HCT116 (cell line): Measurements from ENCODE around the gene SP100. TPM values are rescaled to one million over a fixed set of nuclear protein-coding genes. Genes with fewer than 3 reads are reported as not detected.

Source experiments
- ATAC-seq: fragments of 200-7000 bp; cut with Tn5 transposase; 2 replicates; pipeline ENCODE4 v1.9.1; 2020; ENCODE audit warnings: mild to moderate bottlenecking, moderate library complexity
- BruUV-seq: library from RNA; stranded (reverse); fragments of 400-500 nt; replicated peaks from 2 replicates; lab custom pipeline; 2021; lab: Mats Ljungman, UMichigan
- CTCF ChIA-PET: fragments of 300-600 bp; sonication (Branson Sonifier 250); formaldehyde crosslinking; loops from one replicate; lab custom pipeline; 2021; ENCODE audit warnings: antibody characterized with exemption; lab: Charles Lee
- POLR2A ChIA-PET: fragments of 300-600, 350-600 bp; sonication (Branson Sonifier 250); formaldehyde crosslinking; loops from one replicate; lab custom pipeline; 2021; ENCODE audit warnings: antibody characterized with exemption; lab: Charles Lee
- RAD21 ChIA-PET, 2 experiments: fragments of 300-600 bp; sonication (Branson Sonifier 250); formaldehyde crosslinking; loops; one replicate each; lab custom pipeline; 2023; ENCODE audit warnings: low total read pairs in 2 of 2; ENCODE audit not compliant: uncharacterized antibody in 2 of 2, unreplicated experiment in 2 of 2, low non-redundant PET in 1 of 2; lab: Charles Lee
- DNase-seq: peaks from one replicate; pipeline ENCODE4 v3.0.0-alpha.2; 2010; ENCODE audit warnings: low read depth, low spot score
- H2AFZ ChIP-seq: fragments of 200-600 bp; shearing (Covaris generic), sonication (generic); 2 replicates; pipeline ENCODE4 v1.6.1; 2017; ENCODE audit warnings: low read depth, mixed run types, mixed read lengths, antibody characterized with exemption, low read length; ENCODE audit not compliant: poor library complexity, severe bottlenecking
- H3K27ac ChIP-seq: 2 replicates; pipeline ENCODE4 v1.5.1; 2012; ENCODE audit warnings: low read depth, low read length
- H3K27me3 ChIP-seq: fragments of 200-600 bp; sonication (generic); 2 replicates; pipeline ENCODE4 v1.6.1; 2016; ENCODE audit warnings: mixed run types, low read length, mixed read lengths; ENCODE audit not compliant: insufficient read depth
- H3K36me3 ChIP-seq, 2 experiments: fragments of 200-500 bp in 1 of 2; fragments of 200-600 bp in 1 of 2; sonication (Bioruptor generic) in 1 of 2; sonication (generic) in 1 of 2; 2 replicates each; pipeline versions ENCODE4 v1.5.1 to v1.6.1; 2014 to 2016; ENCODE audit warnings: low read length in 2 of 2, inconsistent platforms in 1 of 2, mixed read lengths in 1 of 2, mixed run types in 1 of 2; ENCODE audit not compliant: insufficient read depth in 2 of 2, control insufficient read depth in 1 of 2
- H3K4me1 ChIP-seq, 2 experiments: fragments of 200-600 bp in 1 of 2; sonication (generic) in 1 of 2; 2 replicates each; pipeline versions ENCODE4 v1.5.1 to v1.6.1; 2012 to 2017; ENCODE audit warnings: low read length in 2 of 2, inconsistent platforms in 1 of 2, mild to moderate bottlenecking in 1 of 2, mixed read lengths in 1 of 2, mixed run types in 1 of 2, moderate library complexity in 1 of 2; ENCODE audit not compliant: insufficient read depth in 2 of 2, control insufficient read depth in 1 of 2
- H3K4me2 ChIP-seq: fragments of 200-600 bp; sonication (generic); 2 replicates; pipeline ENCODE4 v1.6.1; 2017; ENCODE audit warnings: mixed run types, low read length, mixed read lengths
- H3K4me3 ChIP-seq, 2 experiments: fragments of 200-600 bp in 1 of 2; sonication (generic) in 1 of 2; replicated peaks in 1 of 2; 2 replicates each; pipeline ENCODE4 v1.5.1; 2011 to 2016; ENCODE audit warnings: low read length in 2 of 2, control low read depth in 1 of 2, low read depth in 1 of 2, mild to moderate bottlenecking in 1 of 2, mixed read lengths in 1 of 2, mixed run types in 1 of 2
- H3K79me2 ChIP-seq: fragments of 200-600 bp; sonication (generic); 2 replicates; pipeline ENCODE4 v1.6.1; 2017; ENCODE audit warnings: mild to moderate bottlenecking, mixed run types, low read length, moderate library complexity, mixed read lengths; ENCODE audit not compliant: insufficient read depth
- H3K9ac ChIP-seq: fragments of 200-600 bp; sonication (generic); 2 replicates; pipeline ENCODE4 v1.6.1; 2016; ENCODE audit warnings: low read length, mixed read lengths
- H3K9me2 ChIP-seq: fragments of 200-600 bp; sonication (generic), shearing (Covaris generic); 2 replicates; pipeline ENCODE4 v1.6.1; 2017; ENCODE audit warnings: mixed run types, mild to moderate bottlenecking, moderate library complexity; ENCODE audit not compliant: insufficient read depth
- H3K9me3 ChIP-seq, 2 experiments: fragments of 200-500 bp in 1 of 2; fragments of 200-600 bp in 1 of 2; sonication (Bioruptor generic) in 1 of 2; sonication (generic) in 1 of 2; 2 replicates each; pipeline ENCODE4 v1.6.1; 2014 to 2017; ENCODE audit warnings: low read length in 2 of 2, mixed read lengths in 2 of 2, inconsistent platforms in 1 of 2, low read depth in 1 of 2, mild to moderate bottlenecking in 1 of 2, mixed run types in 1 of 2, moderate library complexity in 1 of 2; ENCODE audit not compliant: control insufficient read depth in 1 of 2, insufficient read depth in 1 of 2
- H4K20me1 ChIP-seq: fragments of 200-600 bp; sonication (generic), shearing (Covaris generic); 2 replicates; pipeline ENCODE4 v1.6.1; 2017; ENCODE audit warnings: mixed run types, mild to moderate bottlenecking, moderate library complexity; ENCODE audit not compliant: insufficient read depth
- ELF1 ChIP-seq: IDR thresholded peaks from 2 replicates; pipeline ENCODE4 v1.6.1; 2012; ENCODE audit warnings: low read depth, borderline replicate concordance
- FOSL1 ChIP-seq: IDR thresholded peaks from 2 replicates; pipeline ENCODE4 v1.6.1; 2012; ENCODE audit warnings: low read depth
- RAD21 ChIP-seq: IDR thresholded peaks from 2 replicates; pipeline ENCODE4 v1.6.1; 2012; ENCODE audit warnings: low read depth, mild to moderate bottlenecking
- SIN3A ChIP-seq: IDR thresholded peaks from 2 replicates; pipeline ENCODE4 v1.6.1; 2012; ENCODE audit warnings: low read depth
- SP1 ChIP-seq: IDR thresholded peaks from 2 replicates; pipeline ENCODE4 v1.6.1; 2012; ENCODE audit warnings: low read depth
- SRF ChIP-seq: IDR thresholded peaks from 2 replicates; pipeline ENCODE4 v1.6.1; 2012; ENCODE audit warnings: low read depth
- TCF7L2 ChIP-seq: IDR thresholded peaks from 2 replicates; pipeline ENCODE4 v1.7.0; 2011; ENCODE audit warnings: borderline replicate concordance, inconsistent platforms; ENCODE audit not compliant: insufficient read depth, insufficient read length; ENCODE audit errors: extremely low read depth
- ZNF274 ChIP-seq: fragments of 200-500 bp; sonication (Bioruptor generic); IDR thresholded peaks from 2 replicates; pipeline ENCODE4 v1.6.1; 2014; ENCODE audit warnings: mild to moderate bottlenecking, low read depth, low read length, inconsistent platforms
- intact Hi-C: fragments of 100-400 bp; cut with micrococcal nuclease; formaldehyde crosslinking; loops from 2 replicates; pipeline ENCODE4 v1.10.0; 2022
- total RNA-seq: library from RNA; stranded (reverse); gene quantifications from one replicate; pipeline ENCODE4 v1.2.1, GENCODE V29; 2021; ENCODE audit not compliant: unreplicated experiment
- TF ChIP-seq, protein P1 (sequence below), 3 experiments: fragments of 200-600 bp in 1 of 3; sonication (generic) in 1 of 3; IDR thresholded peaks in 2 of 3; conservative IDR thresholded peaks in 1 of 3; 2 replicates each; pipeline ENCODE4 v1.5.1; 2012 to 2017; ENCODE audit warnings: low read depth in 2 of 3, low read length in 2 of 3, antibody characterized with exemption in 1 of 3, borderline replicate concordance in 1 of 3, control low read depth in 1 of 3, mild to moderate bottlenecking in 1 of 3, mixed read lengths in 1 of 3, mixed run types in 1 of 3, moderate library complexity in 1 of 3; ENCODE audit not compliant: insufficient read depth in 1 of 3
- TF ChIP-seq, protein P2 (sequence below): IDR thresholded peaks from 2 replicates; pipeline ENCODE4 v1.6.1; 2012
- TF ChIP-seq, protein P3 (sequence below): IDR thresholded peaks from 2 replicates; pipeline ENCODE4 v1.6.1; 2012
- TF ChIP-seq, protein P4 (sequence below): IDR thresholded peaks from 2 replicates; pipeline ENCODE4 v1.6.1; 2012; ENCODE audit warnings: low read depth

Gene SP100
- total RNA-seq, 1 experiment from 2014 or later: 48.1 TPM

DNA sequence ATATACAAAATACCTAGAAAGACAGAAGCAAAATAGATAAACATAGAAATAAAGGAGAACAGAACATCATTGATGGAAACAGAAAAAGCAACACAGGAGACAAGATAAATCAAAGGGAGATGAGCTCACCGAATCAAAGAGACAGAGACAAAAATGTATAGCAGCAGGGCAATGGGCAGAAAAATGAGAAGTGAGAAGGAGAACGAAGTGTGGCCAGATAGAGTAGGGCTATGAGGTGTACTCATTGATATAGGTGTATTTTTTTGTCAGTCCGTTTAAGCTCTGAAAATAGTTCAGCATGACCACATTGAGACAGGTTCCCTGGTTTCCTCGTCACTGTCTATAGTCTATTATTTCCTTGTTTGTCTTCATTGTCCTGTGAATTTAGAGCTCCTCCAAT lies 55.1 kb downstream of the SP100 start:
- BruUV-seq: no TSS peak
- no peak for DNase-seq
- Histone ChIP-seq H3K9ac (no peak overlapping the region), H3K4me2 (no peak overlapping the region), H3K4me3 (no peak overlapping the region), H3K36me3 (peaks cover 2 to 8% of the 10 kb centered on the region in 2 experiments; a peak in 2 of 4 replicates), H3K27ac (no peak overlapping the region), H3K9me3 (no peaks in the 10 kb centered on the region), H3K4me1 (peaks cover 0 to 16% of the 10 kb centered on the region in 2 experiments; a peak in 2 of 4 replicates), H3K9me2 (no peaks in the 10 kb centered on the region), H3K27me3 (no peaks in the 10 kb centered on the region), H3K79me2 (no peaks in the 10 kb centered on the region), H2AFZ (no peak overlapping the region), H4K20me1 (no peaks in the 10 kb centered on the region)
- CTCF ChIA-PET: no interaction called here
- TF ChIP-seq, protein P1, sequence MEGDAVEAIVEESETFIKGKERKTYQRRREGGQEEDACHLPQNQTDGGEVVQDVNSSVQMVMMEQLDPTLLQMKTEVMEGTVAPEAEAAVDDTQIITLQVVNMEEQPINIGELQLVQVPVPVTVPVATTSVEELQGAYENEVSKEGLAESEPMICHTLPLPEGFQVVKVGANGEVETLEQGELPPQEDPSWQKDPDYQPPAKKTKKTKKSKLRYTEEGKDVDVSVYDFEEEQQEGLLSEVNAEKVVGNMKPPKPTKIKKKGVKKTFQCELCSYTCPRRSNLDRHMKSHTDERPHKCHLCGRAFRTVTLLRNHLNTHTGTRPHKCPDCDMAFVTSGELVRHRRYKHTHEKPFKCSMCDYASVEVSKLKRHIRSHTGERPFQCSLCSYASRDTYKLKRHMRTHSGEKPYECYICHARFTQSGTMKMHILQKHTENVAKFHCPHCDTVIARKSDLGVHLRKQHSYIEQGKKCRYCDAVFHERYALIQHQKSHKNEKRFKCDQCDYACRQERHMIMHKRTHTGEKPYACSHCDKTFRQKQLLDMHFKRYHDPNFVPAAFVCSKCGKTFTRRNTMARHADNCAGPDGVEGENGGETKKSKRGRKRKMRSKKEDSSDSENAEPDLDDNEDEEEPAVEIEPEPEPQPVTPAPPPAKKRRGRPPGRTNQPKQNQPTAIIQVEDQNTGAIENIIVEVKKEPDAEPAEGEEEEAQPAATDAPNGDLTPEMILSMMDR (IDR thresholded peaks at IDR 0.05 in 2 of 3, conservative IDR thresholded peaks at IDR 0.05 in 1 of 3; ENCODE audit: borderline replicate concordance in 1 of 3, insufficient read depth in 1 of 3, low read depth in 2 of 3, low read length in 2 of 3): no peak
- TF ChIP-seq, protein P2, sequence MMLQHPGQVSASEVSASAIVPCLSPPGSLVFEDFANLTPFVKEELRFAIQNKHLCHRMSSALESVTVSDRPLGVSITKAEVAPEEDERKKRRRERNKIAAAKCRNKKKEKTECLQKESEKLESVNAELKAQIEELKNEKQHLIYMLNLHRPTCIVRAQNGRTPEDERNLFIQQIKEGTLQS: no peak
- TF ChIP-seq RAD21 (no peak), TCF7L2 (no peak), ELF1 (no peak), SRF (no peak), SIN3A (no peak), SP1 (no peak), ZNF274 (no peak), FOSL1 (no peak)
- TF ChIP-seq, protein P3, sequence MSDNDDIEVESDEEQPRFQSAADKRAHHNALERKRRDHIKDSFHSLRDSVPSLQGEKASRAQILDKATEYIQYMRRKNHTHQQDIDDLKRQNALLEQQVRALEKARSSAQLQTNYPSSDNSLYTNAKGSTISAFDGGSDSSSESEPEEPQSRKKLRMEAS: no peak
- TF ChIP-seq, protein P4, sequence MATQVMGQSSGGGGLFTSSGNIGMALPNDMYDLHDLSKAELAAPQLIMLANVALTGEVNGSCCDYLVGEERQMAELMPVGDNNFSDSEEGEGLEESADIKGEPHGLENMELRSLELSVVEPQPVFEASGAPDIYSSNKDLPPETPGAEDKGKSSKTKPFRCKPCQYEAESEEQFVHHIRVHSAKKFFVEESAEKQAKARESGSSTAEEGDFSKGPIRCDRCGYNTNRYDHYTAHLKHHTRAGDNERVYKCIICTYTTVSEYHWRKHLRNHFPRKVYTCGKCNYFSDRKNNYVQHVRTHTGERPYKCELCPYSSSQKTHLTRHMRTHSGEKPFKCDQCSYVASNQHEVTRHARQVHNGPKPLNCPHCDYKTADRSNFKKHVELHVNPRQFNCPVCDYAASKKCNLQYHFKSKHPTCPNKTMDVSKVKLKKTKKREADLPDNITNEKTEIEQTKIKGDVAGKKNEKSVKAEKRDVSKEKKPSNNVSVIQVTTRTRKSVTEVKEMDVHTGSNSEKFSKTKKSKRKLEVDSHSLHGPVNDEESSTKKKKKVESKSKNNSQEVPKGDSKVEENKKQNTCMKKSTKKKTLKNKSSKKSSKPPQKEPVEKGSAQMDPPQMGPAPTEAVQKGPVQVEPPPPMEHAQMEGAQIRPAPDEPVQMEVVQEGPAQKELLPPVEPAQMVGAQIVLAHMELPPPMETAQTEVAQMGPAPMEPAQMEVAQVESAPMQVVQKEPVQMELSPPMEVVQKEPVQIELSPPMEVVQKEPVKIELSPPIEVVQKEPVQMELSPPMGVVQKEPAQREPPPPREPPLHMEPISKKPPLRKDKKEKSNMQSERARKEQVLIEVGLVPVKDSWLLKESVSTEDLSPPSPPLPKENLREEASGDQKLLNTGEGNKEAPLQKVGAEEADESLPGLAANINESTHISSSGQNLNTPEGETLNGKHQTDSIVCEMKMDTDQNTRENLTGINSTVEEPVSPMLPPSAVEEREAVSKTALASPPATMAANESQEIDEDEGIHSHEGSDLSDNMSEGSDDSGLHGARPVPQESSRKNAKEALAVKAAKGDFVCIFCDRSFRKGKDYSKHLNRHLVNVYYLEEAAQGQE: no peak
- intact Hi-C loops: no loop called here
- no peak for ATAC-seq
- POLR2A ChIA-PET: no interaction called here
- RAD21 ChIA-PET: no interaction called here
